HG02678 (cell line): ENCODE measurements around the gene MMP20.

ENCODE experiments used
- ATAC-seq: cut with Tn5 transposase; IDR thresholded peaks from one replicate; pipeline ENCODE4 v1.9.1; 2021; ENCODE audit warnings: mild to moderate bottlenecking, moderate library complexity; ENCODE audit not compliant: unreplicated experiment

The MMP20 gene

DNA sequence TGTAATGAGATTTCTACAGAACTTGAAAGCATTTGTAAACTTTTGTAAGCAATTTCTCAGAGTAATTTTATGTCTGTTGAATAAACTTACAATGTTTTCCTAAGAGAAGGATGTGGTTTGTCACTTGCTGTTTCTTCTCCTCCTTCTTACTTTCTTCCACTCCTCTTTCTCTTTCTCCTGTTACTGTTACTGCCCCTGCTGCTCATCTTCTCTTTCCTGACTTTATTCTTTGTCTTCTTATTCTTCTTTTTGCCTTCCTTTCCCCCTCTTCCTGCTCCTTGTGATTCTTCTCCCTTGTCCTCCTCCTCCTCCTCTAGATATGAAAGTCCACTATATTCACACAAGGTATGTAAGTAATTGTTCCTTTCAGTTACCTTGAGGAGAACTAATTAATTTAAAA is 63.5 kb downstream of the MMP20 start:
- ATAC-seq: no peak

DNA sequence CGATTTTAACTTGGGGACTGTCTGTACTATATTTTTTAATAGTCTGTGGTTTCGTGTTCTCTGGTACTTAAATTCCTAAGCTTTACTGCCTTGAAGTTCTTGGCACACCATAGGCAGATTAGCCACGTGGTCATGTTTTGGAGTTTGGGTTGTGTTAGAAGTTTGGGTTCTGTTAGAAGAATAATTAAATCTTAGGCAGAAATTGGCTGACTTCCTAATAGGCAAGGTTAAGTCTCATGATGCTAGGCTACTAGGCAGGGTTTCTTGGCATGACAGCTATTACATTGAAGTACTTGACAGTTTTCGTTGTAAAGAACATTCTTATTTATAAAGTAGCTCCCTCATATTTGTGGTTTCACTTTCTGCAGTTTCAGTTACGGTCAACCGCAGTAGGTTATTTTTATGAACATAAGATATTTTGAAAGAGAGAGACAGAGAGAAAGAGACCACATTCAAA is 64.5 kb downstream of the MMP20 start:
- peak; percentile 77 for ATAC-seq

DNA sequence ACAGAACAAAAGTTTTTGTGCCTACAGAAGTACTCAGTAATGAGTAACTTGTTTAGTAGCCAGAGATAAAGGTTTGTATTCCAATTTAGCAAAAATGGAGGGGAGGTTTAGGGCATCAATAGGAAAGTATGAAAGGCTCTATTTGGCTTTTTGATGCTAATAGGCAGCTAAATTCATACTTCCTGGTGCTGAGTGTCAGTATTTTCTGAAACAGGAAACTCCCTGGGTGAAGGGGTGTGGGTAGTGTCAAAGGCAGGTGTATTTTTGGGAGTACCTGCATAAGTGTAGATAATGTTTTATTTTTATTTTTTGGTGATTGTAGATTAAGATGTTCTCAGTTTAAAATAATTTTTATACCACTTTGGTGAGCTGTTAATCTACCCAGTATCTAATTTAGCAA is 65.3 kb downstream of the MMP20 start:
- ATAC-seq: peak; percentile 55

DNA sequence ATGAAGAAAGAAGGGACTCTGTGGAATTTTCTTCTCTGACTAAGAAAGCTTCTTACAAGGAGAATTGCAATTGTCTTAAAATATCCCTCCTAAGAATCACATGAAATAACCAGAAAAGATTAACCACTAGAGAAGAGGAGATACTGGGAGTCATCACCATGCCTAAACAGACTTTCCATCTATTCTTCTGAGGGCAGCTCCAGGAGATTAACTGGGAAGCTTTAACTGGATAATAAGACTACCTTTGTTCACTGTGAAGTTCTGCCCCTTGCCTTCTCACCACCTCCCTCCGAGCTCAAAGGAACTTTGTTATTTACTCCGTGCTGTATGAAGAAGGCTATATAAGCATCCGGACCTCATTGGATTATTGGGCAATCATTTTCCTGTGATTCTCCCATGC is 70.0 kb downstream of the MMP20 start:
- no peak for ATAC-seq

DNA sequence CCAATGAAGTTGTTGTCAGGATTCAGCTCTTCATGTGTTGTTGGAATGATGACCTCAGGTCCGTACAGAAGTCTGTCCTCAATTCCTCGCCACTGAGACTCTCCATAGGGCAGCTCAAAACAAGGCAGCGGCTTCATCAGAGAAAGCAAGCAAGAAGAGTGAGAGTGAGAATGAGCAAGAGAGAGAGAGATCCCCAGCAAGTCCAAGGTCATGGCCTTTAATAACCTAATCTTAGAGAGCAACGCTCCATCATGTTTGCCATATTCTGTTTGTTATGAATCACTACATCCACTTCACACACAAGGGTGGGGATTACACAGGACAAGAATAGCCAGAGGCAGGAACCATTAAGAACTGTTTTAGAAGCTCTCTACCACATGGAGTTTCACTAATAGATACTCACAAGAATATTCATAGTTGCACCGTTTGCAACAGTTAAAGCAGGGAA is 71.3 kb downstream of the MMP20 start:
- peak; percentile 86 for ATAC-seq

DNA sequence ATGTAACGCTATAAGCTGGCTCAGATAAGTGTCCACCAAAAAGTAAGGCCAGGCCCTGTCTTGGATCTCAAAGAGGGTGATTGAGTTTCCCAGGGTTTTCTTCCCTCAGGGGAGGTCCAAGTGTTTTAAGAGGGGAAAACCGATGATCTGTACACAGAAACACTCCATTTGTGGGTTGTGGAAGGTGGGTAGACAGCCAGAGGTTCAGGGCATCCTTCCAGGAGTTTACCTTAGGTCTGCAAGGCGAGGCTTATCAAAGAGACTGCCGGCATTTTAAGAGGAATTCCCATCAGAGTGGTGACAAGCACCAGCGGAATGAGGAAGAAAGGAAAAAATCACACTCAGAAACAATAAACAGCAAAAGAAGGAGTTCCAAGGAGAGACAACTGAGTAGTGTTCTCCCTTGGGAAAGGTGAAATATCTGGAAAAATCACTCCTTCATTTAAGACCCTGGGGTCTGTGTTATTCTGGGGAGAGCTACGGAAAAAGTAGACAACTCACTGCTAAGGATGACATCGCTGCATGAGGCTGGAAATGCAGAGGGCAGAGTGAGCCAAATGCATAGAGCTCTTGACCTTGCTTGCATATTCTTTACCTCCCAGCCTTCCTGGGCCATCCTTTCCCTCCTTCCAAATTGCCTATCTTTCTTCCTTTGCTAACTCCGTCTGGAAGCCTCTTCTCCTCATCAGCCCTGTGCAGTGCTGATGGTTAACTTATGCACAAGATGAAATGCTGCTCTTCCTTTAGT is 72.5 kb downstream of the MMP20 start:
- ATAC-seq: no peak

DNA sequence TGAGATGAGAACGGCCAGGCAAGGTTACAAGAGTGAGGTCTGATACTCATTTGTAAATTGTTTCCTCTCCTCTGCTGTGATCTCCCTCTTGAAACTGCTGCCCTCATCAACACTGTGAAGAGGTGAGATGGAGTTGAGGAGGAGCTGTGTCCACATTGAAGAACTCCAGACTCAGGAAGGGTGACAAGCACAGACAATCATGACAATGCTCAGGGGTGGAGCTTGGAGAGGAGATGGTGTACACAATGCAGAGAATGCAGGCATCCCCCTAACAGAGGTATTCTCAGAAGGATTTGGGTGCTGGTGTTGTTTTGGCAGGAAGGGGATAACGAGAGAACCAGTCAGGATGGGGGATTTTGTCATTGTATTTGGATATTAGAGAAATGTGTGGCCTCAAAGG is 73.1 kb downstream of the MMP20 start:
- no peak for ATAC-seq

DNA sequence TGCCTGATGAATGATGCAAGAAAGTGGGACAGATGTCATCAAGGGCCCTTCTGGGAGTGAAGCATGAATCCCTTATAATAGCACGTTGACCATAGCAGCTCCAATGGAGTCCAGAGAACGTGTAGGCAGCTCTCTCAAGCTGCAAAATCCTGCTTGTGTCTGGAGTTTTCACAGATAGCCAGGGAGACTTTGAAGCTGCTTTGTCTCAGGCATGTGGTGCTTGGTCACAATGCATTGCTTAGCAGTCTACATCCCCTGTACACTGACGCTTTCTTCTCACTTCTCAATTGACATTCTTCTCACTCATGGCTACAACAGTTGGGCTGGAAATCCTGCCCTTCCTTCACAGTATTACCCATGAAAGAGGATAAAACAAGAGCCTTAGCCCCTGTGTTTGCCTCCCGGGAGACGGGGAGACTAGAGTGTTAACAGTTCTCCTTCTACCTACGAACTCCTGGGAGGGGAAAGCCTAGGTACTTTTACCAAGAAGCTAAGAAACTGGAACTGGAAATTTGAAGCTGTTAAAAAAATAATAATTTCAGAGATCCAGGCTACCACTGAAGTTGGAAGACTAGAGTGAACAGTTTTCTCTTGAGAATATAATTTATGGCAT is 73.9 kb downstream of the MMP20 start:
- ATAC-seq: no peak

DNA sequence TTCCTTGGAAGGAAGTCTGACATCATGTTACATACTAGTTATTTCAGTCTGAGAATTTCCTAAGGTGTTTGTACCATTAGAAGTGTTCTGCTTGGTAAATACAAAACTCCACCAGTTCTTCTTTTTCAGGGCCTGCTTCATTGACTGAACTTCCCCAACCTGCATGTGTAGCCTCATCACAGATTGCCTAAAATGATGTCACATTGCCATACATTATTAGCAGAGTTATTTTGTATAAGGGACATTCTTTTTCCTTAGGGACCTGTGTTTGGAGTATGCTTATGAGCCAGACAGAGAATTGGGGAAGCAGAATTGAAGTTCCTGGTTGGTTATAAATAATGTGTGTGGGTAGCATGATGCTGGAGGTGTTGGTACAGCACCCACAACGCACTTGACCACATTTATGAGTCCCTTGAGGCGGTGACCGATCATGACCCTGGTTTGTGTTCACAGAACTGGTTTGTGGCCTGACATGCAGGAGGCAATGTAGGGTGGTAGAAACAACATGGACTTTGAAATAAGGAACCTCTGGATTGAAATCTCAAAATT is 78.1 kb downstream of the MMP20 start:
- ATAC-seq: peak; percentile 76

DNA sequence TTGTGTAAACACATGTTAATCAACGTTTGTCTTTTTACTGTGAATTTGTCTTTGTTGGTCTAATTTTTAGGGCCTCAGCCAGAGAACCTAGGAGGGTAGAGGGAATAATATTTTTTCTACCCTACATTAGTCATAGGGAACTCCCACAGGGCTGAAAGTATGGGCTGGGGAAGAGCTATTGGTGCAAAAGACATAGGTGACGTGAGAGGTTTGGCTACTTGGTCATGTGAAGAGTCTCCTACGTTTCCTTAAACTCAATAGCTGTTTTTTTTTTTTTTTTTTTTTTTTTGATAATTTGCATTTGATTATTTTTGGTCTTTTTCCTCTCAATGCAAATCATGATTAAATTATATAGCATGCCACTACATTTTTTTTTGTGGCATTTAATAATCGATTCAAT is 78.7 kb downstream of the MMP20 start:
- ATAC-seq: peak; percentile 58

DNA sequence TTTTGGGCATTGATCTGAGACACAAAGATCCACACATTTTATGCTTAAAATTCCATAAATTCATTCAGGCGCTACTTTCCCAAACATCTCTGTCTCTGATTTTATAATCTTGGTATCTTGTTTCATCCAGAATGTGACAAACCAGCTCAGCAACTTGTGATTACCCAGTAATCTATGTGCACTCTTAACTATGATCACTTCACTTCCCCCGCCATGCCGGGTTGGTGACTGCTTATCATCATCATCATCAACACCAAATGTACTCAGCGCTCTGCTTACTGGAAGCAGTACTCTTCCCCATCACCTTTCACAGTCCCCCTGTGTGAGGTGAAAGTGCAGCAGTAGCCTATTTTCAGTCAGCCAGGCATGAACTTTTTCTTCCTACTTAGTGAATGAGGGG is 79.4 kb downstream of the MMP20 start:
- ATAC-seq: no peak

DNA sequence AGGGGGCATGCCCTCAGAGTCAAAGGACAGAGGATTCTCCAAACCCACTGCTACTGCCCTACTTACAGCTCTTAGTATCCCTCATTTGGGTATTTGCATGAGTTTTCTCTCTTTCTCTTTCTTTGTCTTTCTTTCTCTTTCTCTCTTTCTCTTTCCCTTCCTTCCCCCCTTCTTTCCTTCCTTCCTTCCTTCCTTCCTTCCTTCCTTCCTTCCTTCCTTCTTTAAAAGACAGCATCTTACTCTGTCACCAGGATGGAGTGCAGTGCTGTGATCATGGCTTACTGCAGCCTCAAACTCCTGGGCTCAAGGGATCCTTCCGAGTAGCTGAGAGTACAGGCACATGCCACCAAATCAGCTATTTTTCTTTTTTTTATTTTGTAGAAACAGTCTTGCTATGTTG is 80.5 kb downstream of the MMP20 start:
- ATAC-seq: no peak

DNA sequence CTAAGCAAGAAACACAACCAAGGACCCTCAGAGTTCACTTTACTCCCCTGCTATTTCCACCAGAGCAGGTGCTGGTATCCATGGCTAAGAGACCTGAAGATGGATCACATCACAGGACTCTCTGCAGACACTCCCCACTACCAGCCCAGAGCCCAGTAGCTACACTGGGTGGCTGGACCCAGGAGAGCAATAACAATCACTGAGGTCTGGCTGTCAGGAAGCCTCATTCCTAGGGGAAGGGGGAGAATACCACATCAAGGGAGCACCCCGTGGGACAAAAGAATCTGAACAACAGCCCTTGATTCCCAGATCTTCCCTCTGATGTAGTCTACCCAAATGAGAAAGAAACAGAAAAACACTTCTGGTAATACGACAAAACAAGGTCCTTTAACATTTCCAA is 85.6 kb downstream of the MMP20 start:
- ATAC-seq: no peak

DNA sequence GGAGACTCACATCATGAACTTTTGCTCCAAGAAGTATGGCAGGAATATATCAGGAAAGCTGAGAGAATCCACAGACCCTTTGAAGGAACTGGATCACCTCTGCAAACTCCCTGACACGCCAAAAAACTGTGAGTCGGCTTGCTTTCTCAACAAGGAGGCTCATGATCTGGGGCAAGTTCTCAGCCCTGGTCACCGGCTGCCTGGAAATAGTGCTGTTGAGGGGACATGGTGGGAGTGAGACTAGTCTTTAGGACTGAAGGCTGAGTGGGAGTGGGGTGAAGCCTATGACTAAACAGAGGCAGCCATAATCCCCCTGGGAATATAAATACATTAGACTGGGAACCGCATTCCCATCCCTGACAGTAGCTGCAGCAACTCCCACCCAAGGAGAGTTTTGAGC is 86.2 kb downstream of the MMP20 start:
- ATAC-seq: no peak

DNA sequence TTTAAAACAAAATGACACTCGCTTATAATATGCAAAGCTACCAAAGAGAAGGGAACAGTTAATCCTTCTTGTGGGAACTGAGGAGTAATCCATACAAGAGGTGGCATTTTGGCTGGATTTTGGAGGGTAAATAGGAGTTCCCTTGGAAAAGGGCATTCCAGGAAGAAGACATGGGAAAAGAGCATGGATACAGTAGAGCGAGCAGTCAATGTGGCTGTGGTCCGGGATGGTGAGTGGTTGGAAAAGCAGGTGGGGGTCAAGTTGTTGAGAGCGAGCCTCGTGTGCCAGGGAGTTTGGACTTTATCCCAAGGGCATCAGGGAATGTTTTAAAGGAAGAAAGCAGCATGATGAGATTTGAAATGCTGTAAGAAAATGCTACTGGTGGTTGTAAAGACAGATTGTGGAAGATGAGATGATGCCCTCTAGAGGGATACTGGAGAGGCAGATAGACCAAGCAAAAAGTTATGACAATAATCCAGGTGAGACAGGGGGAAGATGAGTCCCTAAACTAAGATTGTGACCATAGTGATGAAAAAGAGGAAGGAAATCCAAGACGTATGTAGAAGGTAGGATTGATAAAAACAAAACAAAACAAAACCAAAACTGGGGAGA is 90.8 kb downstream of the MMP20 start:
- no peak for ATAC-seq

DNA sequence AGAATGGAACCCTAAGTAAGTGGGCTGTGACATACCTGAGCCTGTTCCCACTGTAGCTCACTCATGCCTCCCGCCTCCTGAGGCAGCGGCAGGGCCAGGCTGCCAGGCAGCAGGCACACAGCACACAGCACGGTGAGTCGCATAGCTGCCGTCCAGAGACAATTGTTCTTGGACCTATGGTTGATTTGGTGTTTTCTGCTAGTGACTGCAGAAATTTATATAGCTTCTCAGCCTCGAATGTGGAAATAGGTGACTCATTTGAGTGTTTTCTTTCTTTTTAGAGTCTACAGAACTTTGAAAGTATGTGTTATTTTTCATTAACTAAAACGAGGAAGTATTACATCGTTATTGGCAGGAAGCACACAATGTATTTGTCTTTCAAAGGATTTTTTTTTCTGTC is 94.6 kb downstream of the MMP20 start, which contains the start of gene MMP7:
Gene MMP7 (minus strand): TSS at position 190 of the 400 bp plus-strand sequence. CDS start 47 bp downstream, at position 143.
- ATAC-seq: peak; percentile 53

DNA sequence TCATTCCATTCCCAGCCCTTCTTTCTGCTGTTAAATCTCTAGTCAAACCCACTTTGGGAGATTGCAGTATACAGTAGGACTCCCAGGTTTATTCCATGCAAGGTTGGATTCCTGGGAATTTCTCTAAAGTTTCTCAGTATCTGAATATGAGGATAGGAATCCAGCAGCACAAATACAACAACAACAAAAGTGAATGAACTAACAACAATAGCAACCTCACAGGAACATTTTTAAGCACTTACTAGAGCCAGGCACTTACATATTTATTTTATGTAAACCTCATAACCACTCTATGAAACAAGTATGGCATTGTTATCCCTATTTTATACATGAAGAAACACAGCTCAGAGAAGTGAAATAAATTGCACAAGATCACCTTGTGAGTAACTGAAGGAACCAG is 96.5 kb downstream of the MMP20 start:
- no peak for ATAC-seq

DNA sequence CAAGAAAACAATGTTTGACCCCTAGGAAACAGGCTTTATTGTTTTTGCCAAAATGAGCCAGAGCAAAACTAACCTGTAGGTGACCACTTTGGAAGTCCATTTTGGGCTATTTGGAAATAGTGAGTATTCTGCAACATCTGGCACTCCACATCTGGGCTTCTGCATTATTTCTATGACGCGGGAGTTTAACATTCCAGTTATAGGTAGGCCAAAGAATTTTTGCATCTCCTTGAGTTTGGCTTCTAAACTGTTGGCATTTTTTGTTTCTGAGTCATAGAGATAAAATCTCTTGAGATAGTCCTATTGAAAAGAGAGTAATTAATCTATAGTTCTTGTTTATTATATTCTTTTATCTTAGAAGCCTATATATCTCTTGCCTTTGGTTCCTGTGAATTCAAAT is 97.4 kb downstream of the MMP20 start:
- no peak for ATAC-seq

DNA sequence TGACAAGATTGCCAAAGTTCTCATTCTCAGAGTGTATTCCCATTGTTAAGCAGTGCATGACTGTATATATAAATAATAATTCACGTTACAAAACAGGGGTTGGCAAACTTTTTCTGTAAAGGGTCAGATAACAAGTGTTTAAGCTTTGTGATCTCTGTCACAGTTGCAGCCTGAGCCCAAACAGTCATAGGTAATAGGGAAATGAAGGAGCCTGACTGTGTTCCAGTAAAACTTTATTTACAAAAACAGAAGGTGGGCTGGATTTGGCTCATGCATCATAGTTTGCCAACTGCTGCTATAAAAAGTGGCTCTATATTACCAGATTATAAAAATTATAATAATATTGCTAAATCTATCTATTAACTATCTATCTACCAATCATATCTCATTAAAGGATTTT is 98.1 kb downstream of the MMP20 start:
- ATAC-seq: no peak
